Peyer's patch (tissue), 4 donors: Measurements from ENCODE around the gene OSBP. TPM values are rescaled to one million over a fixed set of nuclear protein-coding genes. Genes with fewer than 3 reads are reported as not detected.

Experiments used
- DNase-seq, 3 donors: peaks; one replicate each; pipeline ENCODE4 v3.0.0-alpha.2; 2017 to 2019
- H3K27ac ChIP-seq, 4 donors: fragments of 200-600 bp; sonication (generic); one replicate each; pipeline ENCODE4 v1.5.1; 2016 to 2019
- H3K27me3 ChIP-seq, 2 donors: fragments of 200-600 bp; sonication (generic); one replicate each; pipeline ENCODE4 v1.5.1; 2019
- H3K36me3 ChIP-seq, 3 donors: fragments of 200-600 bp; sonication (generic); one replicate each; pipeline ENCODE4 v1.5.1; 2016 to 2019
- H3K4me1 ChIP-seq, 4 donors: fragments of 200-600 bp; sonication (generic); one replicate each; pipeline ENCODE4 v1.5.1; 2016 to 2019
- H3K4me3 ChIP-seq, 4 donors: fragments of 200-600 bp; sonication (generic); 1 replicate in 3 of 4; 2 replicates in 1 of 4; pipeline ENCODE4 v1.5.1; 2016 to 2019; ENCODE audit warnings: mild to moderate bottlenecking in 1 of 4
- H3K9me3 ChIP-seq, 4 donors: fragments of 200-600 bp; sonication (generic); one replicate each; pipeline ENCODE4 v1.5.1; 2016 to 2019; ENCODE audit warnings: mild to moderate bottlenecking in 1 of 4
- CTCF ChIP-seq, 6 experiments: fragments of 450-650 bp in 4 of 6; fragments of 200-600 bp in 2 of 6; sonication (generic) in 1 of 6; IDR thresholded peaks; one replicate each; pipeline ENCODE4 v1.5.1; 2017 to 2019; ENCODE audit warnings: antibody characterized with exemption in 6 of 6, mild to moderate bottlenecking in 3 of 6, moderate library complexity in 1 of 6
- POLR2A ChIP-seq, 2 donors: fragments of 450-650 bp; IDR thresholded peaks; one replicate each; pipeline ENCODE4 v1.5.1; 2017; ENCODE audit warnings: antibody characterized with exemption in 2 of 2, mild to moderate bottlenecking in 2 of 2, moderate library complexity in 2 of 2
- total RNA-seq, 4 donors: library from RNA; depleted of rRNA; stranded (reverse); fragments of >200 nt; gene quantifications; one replicate each; pipeline ENCODE4 v1.1.0, GENCODE V29; 2016

The OSBP gene
- total RNA-seq, 4 donors from 2014 or later, result 53.8 to 106 (median 58.7) TPM

- no peak for TF ChIP-seq CTCF (IDR thresholded peaks at IDR 0.05)
- no peak for TF ChIP-seq POLR2A (IDR thresholded peaks at IDR 0.05)
- H3K9me3 ChIP-seq, result no peaks in the 10 kb centered on the region
- H3K27me3 ChIP-seq, result no peaks in the 10 kb centered on the region
- DNase-seq, result no peak
- peaks cover 0 to 28% (median 0%) of the 10 kb centered on the region in 3 donors for H3K36me3 ChIP-seq
- H3K4me3 ChIP-seq, result no peak overlapping the region
- H3K4me1 ChIP-seq, result no peaks in the 10 kb centered on the region
- H3K27ac ChIP-seq, result no peak overlapping the region
Measured at GRCh38 chr11:59572091-59572490, 43.5 kb downstream of the OSBP start.

- no peaks in the 10 kb centered on the region for H3K36me3 ChIP-seq
- TF ChIP-seq POLR2A (IDR thresholded peaks at IDR 0.05) (no peak), CTCF (IDR thresholded peaks at IDR 0.05) (no peak)
- no peak overlapping the region for H3K4me3 ChIP-seq
- peak overlapping the region in 1 of 4 donors; percentile 0 for H3K27ac ChIP-seq
- H3K27me3 ChIP-seq, result no peaks in the 10 kb centered on the region
- no peaks in the 10 kb centered on the region for H3K9me3 ChIP-seq
- DNase-seq, result no peak
- H3K4me1 ChIP-seq, result peaks cover 0 to 9% (median 2%) of the 10 kb centered on the region in 4 donors
Measured at GRCh38 chr11:59562292-59562691, 53.3 kb downstream of the OSBP start.

GRCh38 chr11:59560702-59561473, 54.7 kb downstream of the OSBP start:
- Histone ChIP-seq H3K9me3 (no peaks in the 10 kb centered on the region), H3K27ac (peak overlapping the region; percentile 76 to 92 (median 82)), H3K4me3 (peak overlapping the region; percentile 64 to 72 (median 67)), H3K36me3 (no peaks in the 10 kb centered on the region), H3K27me3 (no peaks in the 10 kb centered on the region), H3K4me1 (peaks cover 0 to 9% (median 2%) of the 10 kb centered on the region in 4 donors)
- peak; percentile 87 to 96 (median 92) for DNase-seq
- TF ChIP-seq POLR2A (IDR thresholded peaks at IDR 0.05) (peak in 1 of 2 donors; percentile 23), CTCF (IDR thresholded peaks at IDR 0.05) (no peak)

GRCh38 chr11:59560290-59560701, 55.3 kb downstream of the OSBP start:
- peak overlapping the region; percentile 64 to 72 (median 67) for H3K4me3 ChIP-seq
- H3K9me3 ChIP-seq, result no peaks in the 10 kb centered on the region
- peak overlapping the region; percentile 76 to 92 (median 82) for H3K27ac ChIP-seq
- TF ChIP-seq POLR2A (IDR thresholded peaks at IDR 0.05), result no peak
- TF ChIP-seq CTCF (IDR thresholded peaks at IDR 0.05), result no peak
- peaks cover 0 to 9% (median 2%) of the 10 kb centered on the region in 4 donors for H3K4me1 ChIP-seq
- H3K27me3 ChIP-seq, result no peaks in the 10 kb centered on the region
- H3K36me3 ChIP-seq, result no peaks in the 10 kb centered on the region
- peak in 2 of 3 donors; percentile 54 to 72 for DNase-seq

GRCh38 chr11:59559886-59560285, 55.7 kb downstream of the OSBP start:
- Histone ChIP-seq H3K4me3 (peak overlapping the region in 3 of 4 donors; percentile 64 to 69 (median 65)), H3K9me3 (no peaks in the 10 kb centered on the region), H3K4me1 (peaks cover 0 to 9% (median 2%) of the 10 kb centered on the region in 4 donors), H3K27me3 (no peaks in the 10 kb centered on the region), H3K36me3 (no peaks in the 10 kb centered on the region), H3K27ac (peak overlapping the region; percentile 76 to 92 (median 82))
- TF ChIP-seq CTCF (IDR thresholded peaks at IDR 0.05) (no peak), POLR2A (IDR thresholded peaks at IDR 0.05) (no peak)
- DNase-seq, result no peak
